Esophagus muscularis mucosa (tissue), 3 donors: ENCODE data around the gene MOSMO.

ENCODE experiments used
- CTCF ChIP-seq, 3 experiments: fragments of 200-600 bp in 2 of 3; fragments of 450-650 bp in 1 of 3; sonication (generic) in 2 of 3; IDR thresholded peaks; one replicate each; pipeline ENCODE4 v1.5.1; 2017 to 2019; ENCODE audit warnings: antibody characterized with exemption in 3 of 3, mild to moderate bottlenecking in 2 of 3, moderate library complexity in 1 of 3
- POLR2A ChIP-seq: fragments of 450-650 bp; IDR thresholded peaks from one replicate; pipeline ENCODE4 v1.6.1; 2017; ENCODE audit warnings: antibody characterized with exemption, moderate library complexity, mild to moderate bottlenecking, low read depth
- POLR2AphosphoS5 ChIP-seq, 2 donors: sonication (generic); formaldehyde crosslinking; IDR thresholded peaks; one replicate each; pipeline ENCODE4 v1.6.1; 2017; ENCODE audit warnings: antibody characterized with exemption in 2 of 2

- TF ChIP-seq POLR2A: no peak
- no peak for TF ChIP-seq CTCF (IDR thresholded peaks at IDR 0.05)
- TF ChIP-seq POLR2AphosphoS5 (IDR thresholded peaks at IDR 0.05): no peak
These were observed 10.0 kb upstream of the MOSMO start for GRCh38 chr16:21997697-21998480.
